Measurements from ENCODE around the gene CPLX4.
A peak's percentile ranks its signal among the peaks of the same experiment; 100 is the strongest.

CPLX4 gene

DNA sequence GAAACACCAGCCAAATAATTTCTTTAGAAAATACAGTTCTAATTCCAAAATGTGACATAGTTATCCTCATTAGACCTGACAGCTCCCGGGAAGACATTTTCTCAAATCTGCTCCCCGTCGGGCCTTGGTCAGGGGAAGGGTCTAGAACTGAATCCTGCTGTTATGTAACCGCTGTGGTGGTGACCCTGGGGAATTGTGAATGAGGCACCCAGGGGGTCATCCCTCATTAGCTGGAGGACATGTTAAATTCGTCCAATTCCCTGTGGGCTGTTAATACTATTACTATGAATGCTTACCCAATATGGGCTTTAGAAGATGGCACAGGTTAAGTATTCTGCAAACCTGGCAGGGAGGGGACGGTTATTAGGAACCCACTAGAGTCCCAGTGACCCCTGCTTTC, 11.8 kb downstream of the CPLX4 start:
- no peak for DNase-seq (ENCODE audit: low spot score)

DNA sequence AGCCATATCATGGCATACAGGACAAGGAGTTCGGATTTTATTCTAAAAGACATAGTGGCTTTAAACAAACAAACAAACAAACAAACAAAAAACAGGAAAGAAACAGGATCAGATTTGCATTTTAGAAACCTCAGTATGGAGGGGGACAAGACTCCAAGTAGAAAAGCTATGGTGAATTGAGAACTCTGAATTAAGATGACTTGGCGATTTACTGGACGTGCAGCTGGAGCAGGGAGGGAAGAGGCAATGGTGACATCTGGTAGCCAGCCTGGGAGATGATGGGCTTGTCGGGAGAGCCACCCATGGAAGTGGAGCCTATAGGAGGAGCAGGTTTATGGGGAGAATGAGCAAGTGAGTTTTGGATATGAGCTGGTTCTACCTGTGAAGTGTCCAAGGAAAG, 13.2 kb downstream of the CPLX4 start:
- no peak for DNase-seq (ENCODE audit: low spot score)

DNA sequence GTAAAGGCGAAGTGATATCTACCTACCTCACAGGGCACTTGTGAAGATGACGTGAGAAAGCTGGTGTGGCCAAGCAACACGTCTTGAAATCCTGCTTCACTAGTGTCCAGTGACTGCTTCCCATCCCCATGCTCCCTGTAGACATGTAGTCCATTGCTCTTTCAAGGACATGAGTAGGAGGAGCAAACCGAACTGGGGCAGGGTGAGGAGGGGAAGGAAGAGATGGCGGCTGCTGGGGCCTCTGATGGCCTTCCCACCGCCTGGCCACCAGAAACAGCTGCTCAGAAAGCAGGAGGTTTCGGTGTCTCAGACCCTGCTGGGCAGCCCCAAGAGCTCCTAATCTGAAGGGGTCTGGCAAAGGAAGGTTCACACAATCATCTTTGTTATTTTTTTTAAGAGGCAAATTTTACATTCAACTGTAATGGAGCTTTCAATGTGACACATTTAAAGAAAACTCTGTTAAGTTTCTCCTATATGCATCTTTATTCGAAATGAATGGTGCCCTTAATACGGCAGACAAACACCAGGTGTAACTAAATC, 14.7 kb downstream of the CPLX4 start:
- no peak for DNase-seq (ENCODE audit: low spot score)

DNA sequence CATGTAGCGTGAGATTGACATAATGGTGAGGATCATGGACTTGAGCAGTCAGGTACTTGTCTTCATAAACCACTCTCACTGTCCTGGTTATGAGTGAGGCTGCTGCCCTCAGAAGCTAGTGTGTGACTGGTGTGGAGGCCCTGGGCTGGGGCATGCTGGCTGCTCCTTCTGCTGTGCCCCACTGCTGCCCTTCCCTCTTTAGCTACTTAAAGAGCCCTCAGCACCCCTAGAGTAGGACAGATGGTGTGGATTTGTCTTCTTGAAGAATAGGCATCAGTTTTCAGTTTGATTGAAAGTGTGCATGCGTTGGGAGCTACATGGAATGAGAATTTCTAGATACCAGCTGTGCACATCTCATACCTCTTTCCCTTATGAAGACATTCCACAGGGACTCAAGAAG, 15.4 kb downstream of the CPLX4 start:
- DNase-seq (ENCODE audit: low spot score): no peak

DNA sequence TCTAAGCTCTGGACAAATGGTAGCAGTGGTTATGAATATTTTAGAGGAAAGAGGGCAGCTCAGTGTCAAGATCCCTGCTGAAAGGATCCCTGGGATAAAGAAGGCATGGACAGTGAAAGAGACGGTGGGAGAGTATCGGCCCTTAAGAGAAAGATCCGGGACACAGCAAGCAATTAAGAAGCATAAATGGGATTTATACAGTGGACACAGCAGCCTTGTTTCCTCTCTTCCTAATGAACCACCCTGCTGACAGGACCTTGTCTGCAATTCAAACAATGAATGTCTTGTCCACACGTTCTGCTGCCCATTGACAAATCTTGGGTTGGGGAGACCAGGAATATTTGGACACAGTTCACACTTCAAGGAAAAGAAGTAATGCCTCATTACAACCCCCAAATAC, 16.5 kb downstream of the CPLX4 start:
- DNase-seq (ENCODE audit: low spot score): no peak

DNA sequence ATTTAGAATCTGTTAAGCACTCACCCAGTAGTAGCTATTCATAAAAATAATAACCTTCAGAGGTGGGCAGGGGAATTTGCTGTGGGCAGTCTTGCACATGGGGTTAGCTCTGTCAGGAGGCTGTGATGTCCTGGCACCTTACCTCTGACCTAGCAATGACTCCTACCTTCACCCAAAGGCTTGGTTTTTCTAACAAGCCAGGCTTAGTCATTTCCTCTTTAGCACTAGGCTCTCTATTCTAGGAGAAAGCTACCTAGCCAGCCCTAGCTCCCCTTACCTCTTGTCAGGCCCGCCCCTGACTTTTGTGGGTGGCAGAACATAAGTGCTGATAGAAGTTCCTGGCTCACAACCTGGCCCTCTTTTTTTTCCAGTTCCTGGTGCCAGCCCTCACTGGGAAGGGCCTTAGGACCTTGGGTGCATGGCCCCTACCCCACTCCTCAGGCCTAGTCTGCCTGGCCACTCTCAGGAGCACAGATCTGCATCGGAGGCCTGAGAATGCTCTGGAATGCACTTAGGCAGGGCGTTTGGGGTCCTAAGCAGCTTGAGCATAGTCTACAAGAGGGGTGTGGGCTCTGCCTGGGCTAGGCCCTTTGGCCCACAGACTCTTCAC, 17.7 kb downstream of the CPLX4 start:
- no peak for DNase-seq (ENCODE audit: low spot score)

DNA sequence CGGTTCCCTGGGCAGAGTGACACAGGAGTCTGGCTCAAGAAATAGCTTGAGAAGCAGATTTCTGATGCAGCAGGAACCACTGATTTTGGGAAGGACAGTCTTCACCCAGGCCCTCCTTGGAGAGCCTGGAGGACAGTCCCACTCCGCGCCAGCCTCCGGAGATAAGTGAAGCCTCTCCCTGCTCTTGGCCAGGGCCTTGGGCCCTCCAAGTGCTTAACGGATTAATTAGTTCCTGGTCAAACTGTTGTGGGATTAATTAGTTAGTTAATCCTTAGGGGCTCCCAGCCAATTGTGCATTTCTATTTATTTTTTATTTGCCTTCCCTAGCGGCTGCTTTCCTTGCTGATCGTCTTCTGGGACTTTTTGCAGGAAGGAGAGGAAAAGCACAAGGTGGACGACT, 19.6 kb downstream of the CPLX4 start:
- no peak for DNase-seq (ENCODE audit: low spot score)

DNA sequence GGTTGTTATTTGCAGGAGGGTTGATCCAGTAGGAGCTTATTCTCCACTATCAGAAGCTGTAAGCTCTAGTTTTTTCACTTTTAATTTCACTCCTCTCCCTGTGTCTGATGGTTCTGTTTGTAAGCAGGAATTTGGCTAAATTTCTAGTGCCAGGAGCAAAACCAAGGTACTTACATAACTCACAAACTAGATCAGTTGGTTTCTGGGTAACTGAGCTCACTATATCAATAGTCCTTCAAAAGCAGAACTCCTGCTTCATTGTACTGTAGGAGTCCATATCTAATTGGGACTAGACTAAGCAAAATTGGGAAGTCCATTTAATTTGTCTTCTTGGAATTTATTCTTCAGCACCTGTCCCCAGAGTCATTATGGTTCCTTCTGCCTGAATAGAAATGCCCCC, 25.1 kb downstream of the CPLX4 start:
- no peak for DNase-seq (ENCODE audit: low spot score)

DNA sequence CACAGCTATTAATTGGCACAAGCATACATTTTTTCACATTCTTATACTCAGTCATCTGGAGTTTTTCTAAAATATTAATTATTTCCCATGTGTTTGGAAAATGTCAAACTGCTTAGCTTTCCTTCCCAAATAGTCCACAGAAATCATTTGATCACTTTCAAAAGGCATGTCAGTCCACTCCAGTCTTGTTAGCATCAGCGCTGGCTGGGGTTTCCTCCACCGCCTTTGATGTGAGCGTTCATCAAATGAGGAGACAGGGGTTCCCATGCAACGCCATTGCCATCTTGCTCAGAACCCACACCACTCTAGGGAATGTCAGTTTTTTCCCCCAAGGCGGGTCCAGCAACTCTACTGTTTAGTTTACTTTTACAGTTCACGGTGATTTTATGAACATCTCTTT, 32.1 kb downstream of the CPLX4 start:
- DNase-seq (ENCODE audit: low spot score): no peak

DNA sequence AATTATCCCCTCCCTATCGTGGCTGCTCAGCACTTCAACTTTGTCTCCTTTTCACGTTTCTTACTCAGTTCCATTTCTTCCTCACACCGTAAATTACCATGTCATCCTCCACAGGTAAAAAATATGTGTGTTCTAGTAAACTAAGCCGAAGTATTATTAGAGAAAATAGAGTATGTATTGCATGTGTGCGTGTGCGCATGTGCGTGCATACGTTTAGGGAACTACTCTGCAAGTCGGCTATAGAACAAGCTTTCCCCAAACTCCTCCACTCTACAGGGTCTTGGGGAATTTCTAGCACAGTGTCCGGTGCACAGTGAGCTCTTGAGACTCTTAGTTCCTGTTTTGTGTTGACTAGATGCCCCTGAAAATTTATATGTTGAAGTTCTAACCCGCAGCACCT, 36.1 kb downstream of the CPLX4 start:
- DNase-seq (ENCODE audit: low spot score): no peak

DNA sequence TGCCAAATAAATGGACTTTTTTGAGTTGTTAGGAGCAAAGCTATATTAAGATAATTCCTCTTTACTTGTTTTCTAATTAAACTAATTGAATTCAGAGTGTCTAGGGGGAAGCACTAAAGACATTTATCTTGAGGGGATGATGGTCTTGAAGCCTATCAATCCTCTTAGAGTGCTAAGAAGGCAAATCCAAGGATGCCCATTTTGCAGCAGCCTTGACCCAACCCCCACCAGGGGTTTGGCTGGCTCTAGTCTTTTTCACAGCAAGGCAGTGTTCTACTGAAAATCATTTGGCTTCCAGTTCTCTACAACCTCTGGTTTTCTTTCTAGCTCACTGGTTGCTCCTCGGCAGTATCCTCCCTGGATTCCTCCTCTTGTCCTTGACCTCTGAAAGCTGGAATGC, 38.7 kb downstream of the CPLX4 start:
- DNase-seq (ENCODE audit: low spot score): peak; percentile 80

DNA sequence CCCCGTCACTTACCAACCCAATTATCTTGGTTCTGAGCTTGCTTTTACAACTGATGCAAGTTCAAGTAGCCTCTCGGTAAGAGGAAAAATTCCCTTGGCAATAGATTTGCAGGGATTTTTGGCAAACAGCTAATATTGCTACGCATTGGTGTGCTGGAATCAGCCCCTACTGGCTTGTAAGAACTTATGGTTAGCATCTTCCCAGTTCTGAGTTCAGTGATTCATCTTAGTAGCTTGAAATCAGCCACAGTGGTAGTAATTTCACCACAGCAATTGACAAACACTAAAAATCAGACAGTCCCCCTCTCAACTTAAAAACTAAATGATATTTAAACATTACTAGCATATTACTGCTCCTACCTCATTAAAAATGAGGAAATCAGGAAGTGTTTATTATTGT, 39.3 kb downstream of the CPLX4 start:
- no peak for DNase-seq (ENCODE audit: low spot score)

DNA sequence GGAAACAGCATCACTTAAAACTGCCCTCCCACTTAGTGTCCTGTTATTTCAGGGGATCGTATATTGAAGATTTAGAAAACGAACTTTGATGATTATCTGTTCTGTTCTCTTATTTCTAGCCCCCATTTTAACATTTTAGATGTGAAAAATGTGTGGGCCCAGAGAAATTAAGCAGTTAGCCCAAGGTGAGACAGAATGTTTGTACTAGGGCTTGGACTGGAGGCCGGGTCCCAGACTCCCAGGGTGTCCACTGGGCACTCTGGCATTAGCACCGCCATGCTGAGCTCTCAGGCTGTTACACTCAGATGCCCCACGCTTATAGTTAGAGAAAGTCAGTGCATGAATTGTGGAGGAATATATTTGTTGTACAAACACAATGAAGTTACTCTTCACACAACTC, 39.7 kb downstream of the CPLX4 start:
- no peak for DNase-seq (ENCODE audit: low spot score)

DNA sequence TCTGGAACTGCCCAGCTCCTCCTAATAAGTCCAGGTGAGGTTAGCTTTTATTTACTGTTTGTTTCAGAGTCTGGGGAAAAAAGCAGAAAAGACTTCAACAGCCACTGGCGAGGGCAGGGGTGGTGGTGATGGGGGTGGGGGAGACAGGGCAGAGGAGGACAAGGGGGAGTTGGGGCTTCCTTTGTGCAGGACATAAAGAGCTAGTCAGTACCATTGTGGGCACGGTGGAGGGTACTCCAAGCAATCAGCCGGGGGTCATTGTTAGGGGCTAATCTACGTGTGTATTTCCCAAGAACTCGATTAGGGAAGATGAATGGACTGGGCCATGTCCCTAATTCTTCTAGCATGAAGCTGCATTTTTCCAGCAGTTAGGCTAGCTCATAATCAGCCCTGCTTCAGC, 42.4 kb downstream of the CPLX4 start:
- DNase-seq (ENCODE audit: low spot score): no peak

DNA sequence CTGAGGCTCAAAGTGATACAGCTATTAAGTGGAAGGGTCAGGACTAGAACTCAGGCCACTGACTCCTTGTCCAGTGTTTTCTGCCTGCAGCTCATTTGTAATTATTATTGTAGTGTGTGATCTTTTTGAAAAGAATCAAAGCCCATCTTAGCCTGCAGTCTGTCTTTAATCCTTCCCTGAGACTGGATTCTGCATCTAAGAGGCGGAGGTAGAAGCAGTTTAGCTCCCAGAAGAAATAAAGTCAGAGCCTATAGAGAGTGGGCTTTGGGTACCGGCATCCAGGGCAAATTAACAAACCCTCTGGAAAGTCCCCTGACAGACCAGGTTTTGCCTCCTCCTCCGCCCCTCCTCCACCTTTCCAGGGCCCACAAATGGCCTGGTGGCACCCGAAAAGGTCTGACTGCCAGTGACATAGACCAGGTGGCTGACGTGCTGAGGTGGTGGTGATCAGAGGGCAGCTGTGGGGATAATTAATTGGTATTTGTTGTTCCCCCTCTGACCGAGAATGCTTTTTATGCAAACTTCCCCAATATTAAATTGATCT, 43.0 kb downstream of the CPLX4 start:
- no peak for DNase-seq (ENCODE audit: low spot score)

DNA sequence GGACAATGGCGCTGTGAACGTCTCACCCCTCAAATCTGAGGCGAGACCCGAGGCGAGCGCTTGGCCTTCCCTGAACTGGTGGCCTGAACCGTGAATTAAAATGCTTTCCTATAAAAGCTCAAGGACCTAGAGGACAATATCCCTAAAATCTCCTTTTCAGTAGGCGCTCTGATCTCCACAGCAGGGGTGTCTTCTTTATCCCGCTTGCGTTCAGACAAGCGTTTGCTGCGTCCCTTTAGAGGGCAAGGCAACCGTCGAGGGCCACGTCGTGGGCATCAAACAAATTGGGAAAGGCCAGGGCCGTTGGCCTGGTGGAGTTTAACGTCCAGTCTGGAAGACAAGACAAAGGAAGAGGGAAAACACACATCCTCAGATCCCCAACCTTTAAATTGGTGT, 43.9 kb downstream of the CPLX4 start:
- no peak for DNase-seq (ENCODE audit: low spot score)

DNA sequence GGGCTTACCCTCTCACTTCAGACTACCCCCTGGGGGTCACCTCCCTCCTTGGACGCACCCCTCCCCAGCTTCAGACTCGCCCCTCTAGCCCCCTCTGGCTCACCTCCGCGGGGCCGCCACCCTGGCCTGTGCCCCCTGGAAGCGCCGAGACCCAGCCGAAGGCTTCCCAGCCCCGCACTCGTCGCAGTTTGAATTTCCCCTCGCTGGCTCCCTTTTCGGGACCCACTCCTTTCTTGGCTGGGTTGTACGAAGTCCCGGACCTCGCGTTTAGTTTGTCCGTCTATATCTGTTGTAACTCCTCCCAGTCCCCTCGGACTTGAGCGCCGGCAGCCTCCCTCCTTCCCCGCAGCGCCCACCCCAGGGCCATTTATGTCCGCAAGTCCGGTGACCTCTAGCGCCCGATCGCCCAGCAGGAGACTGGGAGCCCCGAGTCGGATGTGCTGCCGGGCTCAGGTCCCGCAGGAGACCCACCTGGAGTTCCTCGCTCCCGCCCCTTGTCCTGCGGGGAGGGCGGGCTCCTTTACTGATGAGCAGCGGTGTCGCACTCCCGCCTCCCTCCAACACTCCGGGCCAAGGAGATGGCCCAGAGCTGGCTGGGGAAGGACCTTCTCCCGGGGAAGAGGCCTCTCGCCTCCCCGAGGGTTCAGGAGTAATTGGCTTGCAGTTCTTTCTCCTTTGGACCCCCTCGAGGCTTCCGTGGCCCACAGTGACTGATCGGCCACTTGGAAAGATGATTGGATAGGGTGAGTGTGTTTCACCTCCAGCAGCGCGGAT, 44.5 kb downstream of the CPLX4 start:
- DNase-seq (ENCODE audit: low spot score): no peak

DNA sequence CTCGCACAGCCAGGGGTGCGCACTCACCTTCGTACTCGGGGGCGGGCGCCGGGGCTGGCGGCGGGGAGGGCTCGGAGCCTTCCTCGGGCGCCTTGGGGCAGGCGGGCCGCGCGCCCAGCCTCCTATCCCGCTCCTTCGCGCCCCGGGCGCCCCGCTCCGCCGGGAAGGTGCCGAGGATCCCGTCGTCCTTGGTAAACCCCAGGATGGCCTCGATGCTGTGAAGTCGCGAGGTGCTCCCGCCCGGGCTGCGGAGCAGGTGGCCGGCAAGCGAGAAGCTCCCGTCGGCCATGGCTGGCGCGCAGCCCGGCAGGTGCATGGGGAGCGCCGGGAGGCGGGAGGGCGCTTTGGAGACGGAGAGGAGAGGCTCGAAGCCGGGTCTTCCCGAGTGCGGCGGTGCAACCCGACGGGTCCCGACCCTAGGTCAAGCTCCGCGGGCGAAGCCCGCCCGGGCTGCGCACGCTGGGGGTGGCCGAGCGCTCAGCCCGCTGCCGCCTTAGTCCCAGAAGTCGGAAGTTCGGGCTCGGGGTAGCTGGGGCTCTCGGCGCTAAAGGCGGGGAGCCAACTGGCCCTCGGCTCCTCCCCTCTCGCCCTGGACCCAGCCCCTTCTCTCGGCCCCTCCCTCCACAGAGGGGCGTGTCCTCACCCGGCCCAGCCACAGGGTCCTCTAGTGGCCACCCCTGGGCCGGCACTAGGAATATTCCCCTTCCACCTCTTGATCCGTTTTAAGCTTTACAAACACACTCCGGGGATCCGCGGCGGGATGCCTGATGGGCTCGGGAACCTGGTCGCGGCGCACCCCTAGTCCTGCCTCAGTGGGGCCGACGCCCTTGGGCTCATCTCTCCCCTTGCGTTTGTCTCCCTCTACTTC, 45.3 kb downstream of the CPLX4 start, which contains the start of gene RAX:
TSS of gene RAX (minus strand) at position 564 of the 868 bp plus-strand sequence. CDS start at position 316, 248 bp downstream.
- peak; percentile 87 for DNase-seq (ENCODE audit: low spot score)

DNA sequence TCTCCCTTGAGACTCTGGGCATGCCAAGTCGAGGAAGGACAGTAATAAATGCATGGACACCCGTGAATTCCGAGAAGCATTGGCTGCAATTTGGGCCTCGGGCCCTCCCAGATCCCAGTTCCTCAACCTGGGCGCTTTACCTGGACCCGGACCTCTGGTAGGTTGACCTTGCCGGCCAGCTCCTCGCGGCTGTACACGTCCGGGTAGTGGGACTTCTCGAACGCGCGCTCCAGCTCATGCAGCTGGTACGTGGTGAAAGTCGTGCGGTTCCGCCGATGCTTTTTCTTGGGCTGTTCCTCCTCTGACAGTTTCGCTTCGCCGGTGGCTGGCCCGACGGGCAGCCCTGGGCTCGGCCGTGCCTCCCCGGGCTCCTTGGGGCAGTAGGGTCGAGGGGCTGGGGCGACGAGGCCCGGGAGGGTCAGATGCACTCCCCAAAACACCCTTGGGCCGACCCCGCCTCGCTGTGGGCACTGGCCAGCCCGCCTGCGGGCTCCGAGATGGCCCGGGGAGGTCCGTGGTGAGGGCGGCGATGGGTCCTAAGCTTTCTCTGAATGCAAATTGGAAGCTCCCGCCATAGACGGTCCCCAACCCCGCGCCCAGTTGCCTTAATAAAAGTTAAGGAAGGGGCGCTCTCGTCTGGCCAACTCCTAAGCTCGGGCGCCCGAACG, 46.1 kb downstream of the CPLX4 start:
- DNase-seq (ENCODE audit: low spot score): no peak

DNA sequence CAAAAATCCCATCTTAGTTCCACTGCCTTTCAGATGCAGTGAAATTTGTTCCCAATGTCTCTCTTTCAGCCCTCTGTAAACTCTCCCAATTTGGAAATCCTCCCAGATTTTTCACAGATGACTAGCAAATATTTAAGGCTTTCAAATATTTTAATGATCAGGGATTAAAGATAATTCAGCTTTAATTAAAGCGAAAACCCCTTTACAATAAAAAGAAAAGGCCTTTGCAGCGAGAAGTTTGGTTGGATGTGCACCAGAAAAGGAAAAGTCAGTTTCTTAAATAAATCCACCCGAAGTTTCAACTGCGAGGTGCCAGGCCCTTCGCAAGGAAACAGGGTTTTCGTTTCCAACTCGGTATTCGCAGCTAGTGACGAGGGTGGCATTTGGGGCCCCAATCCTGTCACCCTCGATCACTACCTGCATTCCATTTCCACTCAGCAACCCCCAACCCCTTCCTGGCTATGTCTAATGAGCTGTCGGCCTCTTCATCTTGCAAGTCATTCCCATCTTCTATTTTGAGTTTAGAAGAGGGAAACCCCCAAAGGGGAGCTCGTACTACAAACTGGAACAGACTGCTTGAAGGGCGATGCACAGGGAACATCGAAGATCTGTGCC, 46.7 kb downstream of the CPLX4 start:
- no peak for DNase-seq (ENCODE audit: low spot score)

DNA sequence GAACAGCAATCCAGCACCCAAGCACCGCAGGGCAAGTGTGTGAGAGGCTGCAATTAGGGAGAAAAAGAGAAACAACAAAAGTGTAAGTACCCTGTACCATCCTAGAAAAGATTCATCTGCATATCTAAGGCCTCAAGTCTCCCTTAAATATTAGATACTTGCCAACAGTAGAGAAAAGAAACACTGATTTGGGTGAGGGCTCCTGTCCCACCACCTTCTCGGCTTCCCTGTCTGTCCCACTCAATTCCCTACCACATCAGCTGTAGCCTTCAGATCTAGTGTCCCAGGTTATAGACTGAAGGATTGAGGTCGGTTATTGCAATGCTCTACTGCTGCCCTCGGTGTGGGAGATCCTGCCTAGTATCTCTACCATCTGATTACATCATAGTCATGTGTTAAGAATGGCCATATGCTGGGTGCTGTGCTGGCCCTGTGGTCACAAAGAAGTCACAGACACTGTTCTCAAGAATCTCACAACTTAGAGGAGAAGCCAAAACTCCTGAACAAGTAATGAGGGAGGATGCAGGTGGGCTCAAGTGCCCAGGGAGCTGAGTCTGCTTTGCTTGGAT, 47.7 kb downstream of the CPLX4 start:
- DNase-seq (ENCODE audit: low spot score): no peak

All from D341Med (cell line).